Measurements from ENCODE around the gene GPR156. TPM values are rescaled to one million over a fixed set of nuclear protein-coding genes. Genes with fewer than 3 reads are reported as not detected.

Gene GPR156
- total RNA-seq, 4 donors from 2014 or later = not detected

DNA sequence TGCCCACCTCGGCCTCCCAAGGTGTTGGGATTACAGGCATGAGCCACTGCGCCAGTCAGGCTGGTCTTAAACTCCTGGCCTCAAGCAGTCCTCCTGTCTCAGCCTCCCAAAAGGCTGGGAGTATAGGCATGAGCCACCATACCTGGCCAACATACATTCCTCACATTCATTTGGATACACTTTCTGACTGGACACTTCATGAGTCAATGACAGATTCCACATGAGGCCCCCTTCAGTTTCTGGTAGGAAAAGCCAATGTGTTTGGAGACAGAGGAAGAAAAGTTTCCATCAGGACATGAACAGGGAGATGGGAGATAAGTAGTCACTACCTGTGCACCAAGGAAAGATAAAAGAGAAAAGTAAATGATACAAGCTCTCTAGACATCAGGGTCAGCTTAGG, 141.3 kb downstream of the GPR156 start:
- Histone ChIP-seq H3K27ac (no peak overlapping the region), H3K4me1 (peaks cover 0 to 5% (median 0%) of the 10 kb centered on the region in 4 donors)

DNA sequence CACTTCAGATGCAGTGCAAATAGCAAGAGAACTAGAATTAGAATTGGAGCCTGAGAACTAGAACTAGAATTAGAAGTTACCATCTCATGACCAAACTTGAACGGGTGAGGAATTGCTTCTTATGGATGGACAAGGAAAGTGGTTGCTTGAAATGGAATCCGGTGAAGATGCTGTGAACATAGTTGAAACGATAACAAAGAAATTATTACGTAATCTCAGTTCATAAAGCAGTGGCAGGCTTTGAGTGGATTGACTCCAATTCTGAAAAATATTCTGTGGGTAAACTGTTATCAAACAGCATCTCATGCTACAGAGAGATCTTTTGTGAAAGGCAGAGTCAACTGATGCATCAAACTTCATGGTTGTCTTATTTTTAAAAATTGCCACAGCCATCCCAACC, 142.8 kb downstream of the GPR156 start:
- no peak overlapping the region for H3K27ac ChIP-seq
- no peaks in the 10 kb centered on the region for H3K4me1 ChIP-seq
- no peak for DNase-seq

More for the DNA sequence above, 141.3 kb downstream of the GPR156 start:
- no peak for TF ChIP-seq POLR2A (IDR thresholded peaks at IDR 0.05)
- TF ChIP-seq, protein P1, sequence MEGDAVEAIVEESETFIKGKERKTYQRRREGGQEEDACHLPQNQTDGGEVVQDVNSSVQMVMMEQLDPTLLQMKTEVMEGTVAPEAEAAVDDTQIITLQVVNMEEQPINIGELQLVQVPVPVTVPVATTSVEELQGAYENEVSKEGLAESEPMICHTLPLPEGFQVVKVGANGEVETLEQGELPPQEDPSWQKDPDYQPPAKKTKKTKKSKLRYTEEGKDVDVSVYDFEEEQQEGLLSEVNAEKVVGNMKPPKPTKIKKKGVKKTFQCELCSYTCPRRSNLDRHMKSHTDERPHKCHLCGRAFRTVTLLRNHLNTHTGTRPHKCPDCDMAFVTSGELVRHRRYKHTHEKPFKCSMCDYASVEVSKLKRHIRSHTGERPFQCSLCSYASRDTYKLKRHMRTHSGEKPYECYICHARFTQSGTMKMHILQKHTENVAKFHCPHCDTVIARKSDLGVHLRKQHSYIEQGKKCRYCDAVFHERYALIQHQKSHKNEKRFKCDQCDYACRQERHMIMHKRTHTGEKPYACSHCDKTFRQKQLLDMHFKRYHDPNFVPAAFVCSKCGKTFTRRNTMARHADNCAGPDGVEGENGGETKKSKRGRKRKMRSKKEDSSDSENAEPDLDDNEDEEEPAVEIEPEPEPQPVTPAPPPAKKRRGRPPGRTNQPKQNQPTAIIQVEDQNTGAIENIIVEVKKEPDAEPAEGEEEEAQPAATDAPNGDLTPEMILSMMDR (IDR thresholded peaks at IDR 0.05) = no peak
- Histone ChIP-seq H3K9me3 (no peaks in the 10 kb centered on the region), H3K27me3 (no peaks in the 10 kb centered on the region), H3K36me3 (no peaks in the 10 kb centered on the region), H3K4me3 (no peak overlapping the region)
- no peak for DNase-seq

DNA sequence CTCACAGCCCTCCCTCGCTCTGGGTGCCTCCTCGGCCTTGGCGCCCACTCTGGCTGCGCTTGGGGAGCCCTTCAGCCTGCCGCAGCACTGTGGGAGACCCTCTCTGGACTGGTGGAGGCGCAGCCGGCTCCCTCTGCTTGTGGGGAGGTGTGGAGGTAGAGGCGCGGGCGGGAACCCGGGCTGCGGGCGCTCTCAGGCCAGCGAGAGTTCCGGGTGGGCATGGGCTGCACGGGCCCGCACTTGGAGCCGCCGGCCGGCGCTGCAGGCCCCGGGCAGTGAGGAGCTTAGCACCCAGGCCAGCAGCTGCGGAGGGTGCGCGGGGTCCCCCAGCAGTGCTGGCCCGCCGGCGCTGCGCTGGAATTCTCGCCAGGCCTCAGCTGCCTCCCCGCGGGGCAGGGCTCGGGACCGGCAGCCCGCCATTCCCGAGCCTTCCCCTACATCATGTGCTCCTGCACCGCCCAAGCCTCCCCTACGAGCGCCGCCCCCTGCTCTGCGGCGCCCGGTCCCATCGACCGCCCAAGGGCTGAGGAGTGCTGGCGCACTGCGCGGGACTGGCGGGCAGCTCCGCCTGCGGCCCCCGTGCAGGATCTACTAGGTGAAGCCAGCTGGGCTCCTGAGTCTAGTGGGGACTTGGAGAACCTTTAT, 144.8 kb downstream of the GPR156 start:
- Histone ChIP-seq H3K4me1 (no peaks in the 10 kb centered on the region), H3K27ac (no peak overlapping the region), H3K4me3 (no peak overlapping the region), H3K27me3 (no peaks in the 10 kb centered on the region), H3K9me3 (no peaks in the 10 kb centered on the region), H3K36me3 (no peaks in the 10 kb centered on the region)
- TF ChIP-seq, protein P1 (IDR thresholded peaks at IDR 0.05) = no peak
- no peak for TF ChIP-seq POLR2A (IDR thresholded peaks at IDR 0.05)
- no peak for DNase-seq

More for the DNA sequence above, 142.8 kb downstream of the GPR156 start:
- TF ChIP-seq, protein P1 (IDR thresholded peaks at IDR 0.05) = no peak
- TF ChIP-seq POLR2A (IDR thresholded peaks at IDR 0.05) = no peak
- no peaks in the 10 kb centered on the region for H3K27me3 ChIP-seq
- no peaks in the 10 kb centered on the region for H3K9me3 ChIP-seq
- H3K36me3 ChIP-seq = no peaks in the 10 kb centered on the region
- H3K4me3 ChIP-seq = no peak overlapping the region

DNA sequence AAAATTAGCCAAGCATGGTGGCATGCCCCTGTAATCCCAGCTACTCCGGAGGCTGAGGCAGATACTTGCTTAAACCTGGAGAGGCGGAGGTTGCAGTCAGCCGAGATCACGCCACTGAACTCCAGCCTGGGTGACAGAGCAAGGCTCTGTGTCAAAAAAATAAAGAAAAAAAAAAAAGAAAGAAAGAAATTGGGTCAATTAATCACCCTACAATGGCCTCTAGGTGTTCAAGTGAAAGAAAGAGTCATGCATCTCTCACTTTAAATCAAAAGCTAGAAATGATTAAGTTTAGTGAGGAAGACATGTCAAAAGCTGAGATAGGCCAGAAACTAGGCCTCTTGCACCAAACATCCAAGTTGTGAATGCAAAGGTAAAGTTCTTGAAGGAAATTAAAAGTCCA, 145.9 kb downstream of the GPR156 start:
- no peak overlapping the region for H3K4me3 ChIP-seq
- no peak for DNase-seq
- H3K9me3 ChIP-seq = no peaks in the 10 kb centered on the region
- H3K4me1 ChIP-seq = no peaks in the 10 kb centered on the region
- H3K27ac ChIP-seq = no peak overlapping the region
- no peaks in the 10 kb centered on the region for H3K36me3 ChIP-seq
- TF ChIP-seq, protein P1 (IDR thresholded peaks at IDR 0.05) = no peak
- no peak for TF ChIP-seq POLR2A (IDR thresholded peaks at IDR 0.05)
- H3K27me3 ChIP-seq = no peaks in the 10 kb centered on the region

DNA sequence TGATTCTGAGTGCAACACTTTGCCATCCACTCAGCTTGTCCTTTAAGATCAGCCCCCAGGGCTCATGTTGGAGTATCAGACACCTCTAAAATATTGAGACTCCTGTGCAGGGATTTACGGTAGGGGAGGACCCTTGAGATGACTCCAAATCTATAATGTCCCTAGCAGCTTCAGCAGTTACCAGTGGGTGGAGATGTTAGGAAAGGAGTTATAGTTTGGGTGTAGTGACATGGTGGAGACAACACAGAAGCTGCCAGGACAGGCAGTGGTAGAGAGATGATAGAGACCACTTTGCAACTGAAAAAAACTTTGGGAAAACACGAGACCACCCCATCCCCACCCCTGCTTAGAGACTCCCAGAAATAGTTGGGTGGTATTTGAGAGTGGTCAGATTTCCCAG, 147.5 kb downstream of the GPR156 start:
- no peaks in the 10 kb centered on the region for H3K36me3 ChIP-seq
- no peaks in the 10 kb centered on the region for H3K9me3 ChIP-seq
- no peaks in the 10 kb centered on the region for H3K27me3 ChIP-seq
- no peak overlapping the region for H3K4me3 ChIP-seq
- no peaks in the 10 kb centered on the region for H3K4me1 ChIP-seq
- no peak overlapping the region for H3K27ac ChIP-seq
- no peak for TF ChIP-seq POLR2A (IDR thresholded peaks at IDR 0.05)
- TF ChIP-seq, protein P1 (IDR thresholded peaks at IDR 0.05) = no peak
- DNase-seq = no peak

Measured in Peyer's patch (tissue), 4 donors.